ENCODE data around the gene SMYD3. TPM values are rescaled to one million over a fixed set of nuclear protein-coding genes. Genes with fewer than 3 reads are reported as not detected.

SMYD3 gene
- total and polyA plus RNA-seq, 10 of the 15 experiments (the other 5 are each of a cell fraction or from before 2014, with no cell fraction given): 18.3 to 54.0 (median 24.8) TPM

DNA sequence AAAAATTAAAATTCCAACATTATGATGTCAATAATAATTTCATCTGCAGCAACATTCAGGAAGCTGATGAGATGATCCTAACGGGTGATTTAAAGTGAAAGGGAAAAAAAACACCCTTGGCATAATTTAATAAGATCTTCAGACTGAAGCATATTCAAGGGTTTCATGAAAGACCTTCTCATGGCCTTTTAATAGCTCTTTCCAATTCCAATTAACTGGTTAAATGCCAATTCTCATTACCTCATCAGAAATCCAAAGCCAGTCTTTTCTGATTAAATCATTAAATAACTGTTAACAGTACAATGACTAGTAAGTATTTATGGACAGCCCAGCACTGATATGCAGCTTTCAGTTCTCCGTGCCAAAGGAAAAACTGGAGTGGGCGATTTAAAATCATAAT lies 407.5 kb downstream of the SMYD3 start (continued):
- TF ChIP-seq, protein P1, sequence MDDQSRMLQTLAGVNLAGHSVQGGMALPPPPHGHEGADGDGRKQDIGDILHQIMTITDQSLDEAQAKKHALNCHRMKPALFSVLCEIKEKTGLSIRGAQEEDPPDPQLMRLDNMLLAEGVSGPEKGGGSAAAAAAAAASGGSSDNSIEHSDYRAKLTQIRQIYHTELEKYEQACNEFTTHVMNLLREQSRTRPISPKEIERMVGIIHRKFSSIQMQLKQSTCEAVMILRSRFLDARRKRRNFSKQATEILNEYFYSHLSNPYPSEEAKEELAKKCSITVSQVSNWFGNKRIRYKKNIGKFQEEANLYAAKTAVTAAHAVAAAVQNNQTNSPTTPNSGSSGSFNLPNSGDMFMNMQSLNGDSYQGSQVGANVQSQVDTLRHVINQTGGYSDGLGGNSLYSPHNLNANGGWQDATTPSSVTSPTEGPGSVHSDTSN (IDR thresholded peaks at IDR 0.05; ENCODE audit: insufficient replicate concordance, low read depth, low read length): no peak
- TF ChIP-seq, protein P2, sequence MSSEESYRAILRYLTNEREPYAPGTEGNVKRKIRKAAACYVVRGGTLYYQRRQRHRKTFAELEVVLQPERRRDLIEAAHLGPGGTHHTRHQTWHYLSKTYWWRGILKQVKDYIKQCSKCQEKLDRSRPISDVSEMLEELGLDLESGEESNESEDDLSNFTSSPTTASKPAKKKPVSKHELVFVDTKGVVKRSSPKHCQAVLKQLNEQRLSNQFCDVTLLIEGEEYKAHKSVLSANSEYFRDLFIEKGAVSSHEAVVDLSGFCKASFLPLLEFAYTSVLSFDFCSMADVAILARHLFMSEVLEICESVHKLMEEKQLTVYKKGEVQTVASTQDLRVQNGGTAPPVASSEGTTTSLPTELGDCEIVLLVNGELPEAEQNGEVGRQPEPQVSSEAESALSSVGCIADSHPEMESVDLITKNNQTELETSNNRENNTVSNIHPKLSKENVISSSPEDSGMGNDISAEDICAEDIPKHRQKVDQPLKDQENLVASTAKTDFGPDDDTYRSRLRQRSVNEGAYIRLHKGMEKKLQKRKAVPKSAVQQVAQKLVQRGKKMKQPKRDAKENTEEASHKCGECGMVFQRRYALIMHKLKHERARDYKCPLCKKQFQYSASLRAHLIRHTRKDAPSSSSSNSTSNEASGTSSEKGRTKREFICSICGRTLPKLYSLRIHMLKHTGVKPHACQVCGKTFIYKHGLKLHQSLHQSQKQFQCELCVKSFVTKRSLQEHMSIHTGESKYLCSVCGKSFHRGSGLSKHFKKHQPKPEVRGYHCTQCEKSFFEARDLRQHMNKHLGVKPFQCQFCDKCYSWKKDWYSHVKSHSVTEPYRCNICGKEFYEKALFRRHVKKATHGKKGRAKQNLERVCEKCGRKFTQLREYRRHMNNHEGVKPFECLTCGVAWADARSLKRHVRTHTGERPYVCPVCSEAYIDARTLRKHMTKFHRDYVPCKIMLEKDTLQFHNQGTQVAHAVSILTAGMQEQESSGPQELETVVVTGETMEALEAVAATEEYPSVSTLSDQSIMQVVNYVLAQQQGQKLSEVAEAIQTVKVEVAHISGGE (CRISPR knock-in tag; IDR thresholded peaks at IDR 0.05): no peak
- TF ChIP-seq, protein P3, sequence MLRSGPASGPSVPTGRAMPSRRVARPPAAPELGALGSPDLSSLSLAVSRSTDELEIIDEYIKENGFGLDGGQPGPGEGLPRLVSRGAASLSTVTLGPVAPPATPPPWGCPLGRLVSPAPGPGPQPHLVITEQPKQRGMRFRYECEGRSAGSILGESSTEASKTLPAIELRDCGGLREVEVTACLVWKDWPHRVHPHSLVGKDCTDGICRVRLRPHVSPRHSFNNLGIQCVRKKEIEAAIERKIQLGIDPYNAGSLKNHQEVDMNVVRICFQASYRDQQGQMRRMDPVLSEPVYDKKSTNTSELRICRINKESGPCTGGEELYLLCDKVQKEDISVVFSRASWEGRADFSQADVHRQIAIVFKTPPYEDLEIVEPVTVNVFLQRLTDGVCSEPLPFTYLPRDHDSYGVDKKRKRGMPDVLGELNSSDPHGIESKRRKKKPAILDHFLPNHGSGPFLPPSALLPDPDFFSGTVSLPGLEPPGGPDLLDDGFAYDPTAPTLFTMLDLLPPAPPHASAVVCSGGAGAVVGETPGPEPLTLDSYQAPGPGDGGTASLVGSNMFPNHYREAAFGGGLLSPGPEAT (IDR thresholded peaks at IDR 0.05; ENCODE audit: low read depth): no peak
- TF ChIP-seq FOS (IDR thresholded peaks at IDR 0.05; ENCODE audit: borderline replicate concordance, extremely low read depth, insufficient read length) (no peak), NR2F1 (conservative IDR thresholded peaks at IDR 0.05) (no peak)

DNA sequence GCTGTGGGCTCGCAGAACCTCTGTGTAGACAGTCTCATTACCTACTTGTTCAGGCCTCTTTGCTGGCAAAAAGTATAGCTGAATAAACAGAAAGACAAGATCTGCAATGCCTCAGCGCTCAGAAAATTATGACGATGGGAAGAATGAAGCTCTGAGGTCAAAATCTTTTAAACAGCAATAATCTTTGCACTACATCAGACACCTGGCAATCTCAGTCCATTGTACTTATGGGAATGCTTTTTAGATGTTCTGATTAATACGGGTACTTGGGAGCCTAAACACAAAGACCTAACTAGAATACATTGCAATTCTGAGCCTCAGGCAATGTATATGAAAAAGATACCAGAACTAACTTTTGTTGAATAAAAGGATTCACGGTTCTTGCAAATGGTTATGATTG lies 410.7 kb downstream of the SMYD3 start:
- no peak overlapping the region for H3K4me2 ChIP-seq (ENCODE audit: control insufficient read depth, insufficient read depth)
- no peak overlapping the region for H3K9ac ChIP-seq (ENCODE audit: control insufficient read depth, insufficient read depth, low read length)
- POLR2A ChIA-PET: no interaction called here
- CTCF ChIA-PET: no interaction called here
- SMC1A ChIA-PET (ENCODE audit: uncharacterized antibody, unreplicated experiment): interaction anchor here (1.0 to 1.1 kb wide), 2 partner anchors 22 to 25 kb away, joined by 3 read pairs; no protein-coding TSS in a partner anchor
- no peaks in the 10 kb centered on the region for H4K20me1 ChIP-seq (ENCODE audit: control insufficient read depth, insufficient read depth)
- H3K4me1 ChIP-seq (ENCODE audit: control insufficient read depth, insufficient read depth, low read length): no peaks in the 10 kb centered on the region
- no peak overlapping the region for H3K27ac ChIP-seq (ENCODE audit: control insufficient read depth, insufficient read depth)
- WGBS (ENCODE audit: insufficient coverage, insufficient replicate concordance, low lambda C conversion rate, missing lambda C conversion rate): 87% methylated on average over 5 of the region's 5 CpGs
- FAIRE-seq (no peak), ATAC-seq (no peak), DNase-seq (ENCODE audit: low read depth, low spot score) (no peak)
- no peaks in the 10 kb centered on the region for H3K79me2 ChIP-seq (ENCODE audit: control insufficient read depth, insufficient read depth, low read length)
- no peak overlapping the region for H2AFZ ChIP-seq (ENCODE audit: control insufficient read depth, low read depth, low read length)
- intact Hi-C loops (cut with micrococcal nuclease; ENCODE audit: unreplicated experiment): no loop called here
- no peak overlapping the region for H3K4me3 ChIP-seq
- BruUV-seq (replicated peaks): no TSS peak
- H3K9me3 ChIP-seq (replicated peaks; ENCODE audit: control insufficient read depth, insufficient read depth, low read length): no peaks in the 10 kb centered on the region
- RAD21 ChIA-PET (ENCODE audit: unreplicated experiment): no interaction called here
- in situ Hi-C loops (cut with MboI): no loop called here
- H3K27me3 ChIP-seq (replicated peaks in 1 of 2; ENCODE audit: control insufficient read depth in 2 of 2, insufficient read depth in 2 of 2, low read length in 1 of 2): no peaks in the 10 kb centered on the region
- no peaks in the 10 kb centered on the region for H3K36me3 ChIP-seq (ENCODE audit: control insufficient read depth in 2 of 2, insufficient read depth in 2 of 2, low read length in 1 of 2)
- no peak for TF ChIP-seq CBX5 (IDR thresholded peaks at IDR 0.05; ENCODE audit: low read depth)
- no peak for TF ChIP-seq ZSCAN29 (IDR thresholded peaks at IDR 0.05)
- TF ChIP-seq NR2C2 (IDR thresholded peaks at IDR 0.05; ENCODE audit: borderline replicate concordance, control insufficient read depth, insufficient read length, low read depth): no peak
- TF ChIP-seq ZNF24 (IDR thresholded peaks at IDR 0.05): no peak
- no peak for TF ChIP-seq TBL1XR1 (IDR thresholded peaks at IDR 0.05; ENCODE audit: low read depth, low read length)
- no peak for TF ChIP-seq LARP7 (IDR thresholded peaks at IDR 0.05)
- TF ChIP-seq CREM (IDR thresholded peaks at IDR 0.05; ENCODE audit: low read depth): no peak
- TF ChIP-seq HCFC1 (IDR thresholded peaks at IDR 0.05; ENCODE audit: low read length): no peak
- no peak for TF ChIP-seq MYB (IDR thresholded peaks at IDR 0.05; ENCODE audit: borderline replicate concordance, low read depth, low read length)
- no peak for TF ChIP-seq CBFB (IDR thresholded peaks at IDR 0.05; ENCODE audit: low read depth)
- no peak for TF ChIP-seq SIN3A (IDR thresholded peaks at IDR 0.05; ENCODE audit: low read depth, low read length)
- TF ChIP-seq TCF3 (IDR thresholded peaks at IDR 0.05; ENCODE audit: borderline replicate concordance, insufficient read depth, low read depth, low read length): no peak
